Stomach (tissue), 9 donors: ENCODE results near the gene PWP1. TPM values are rescaled to one million over a fixed set of nuclear protein-coding genes. Genes with fewer than 3 reads are reported as not detected.

ENCODE experiments used
- DNase-seq, 2 donors: peaks; one replicate each; pipeline versions ENCODE4 v3.0.0 to v3.0.0-alpha.2; 2013 to 2019
- H3K27ac ChIP-seq, 5 donors: fragments of 200-600 bp in 4 of 5; sonication (generic) in 4 of 5; one replicate each; pipeline ENCODE4 v1.5.1; 2013 to 2019; ENCODE audit warnings: mild to moderate bottlenecking in 1 of 5, moderate library complexity in 1 of 5
- H3K27me3 ChIP-seq, 3 donors: fragments of 200-600 bp; sonication (generic); one replicate each; pipeline ENCODE4 v1.5.1; 2017 to 2019; ENCODE audit warnings: mixed run types in 1 of 3
- H3K36me3 ChIP-seq, 4 donors: fragments of 200-600 bp; sonication (generic); 1 replicate in 3 of 4; 2 replicates in 1 of 4; pipeline ENCODE4 v1.5.1; 2016 to 2019
- H3K4me1 ChIP-seq, 4 donors: fragments of 200-600 bp; sonication (generic); one replicate each; pipeline ENCODE4 v1.5.1; 2016 to 2019
- H3K4me3 ChIP-seq, 4 donors: fragments of 200-600 bp; sonication (generic) in 3 of 4; one replicate each; pipeline ENCODE4 v1.5.1; 2016 to 2019; ENCODE audit warnings: mild to moderate bottlenecking in 1 of 4
- H3K9me3 ChIP-seq, 4 donors: fragments of 200-600 bp; sonication (generic); one replicate each; pipeline ENCODE4 v1.5.1; 2016 to 2019
- CTCF ChIP-seq, 7 experiments: fragments of 450-650 bp in 4 of 7; fragments of 200-600 bp in 3 of 7; sonication (generic) in 3 of 7; IDR thresholded peaks; one replicate each; pipeline ENCODE4 v1.5.1; 2016 to 2019; ENCODE audit warnings: antibody characterized with exemption in 7 of 7, control low read depth in 2 of 7, mild to moderate bottlenecking in 1 of 7
- EP300 ChIP-seq: sonication (generic); formaldehyde crosslinking; IDR thresholded peaks from one replicate; pipeline ENCODE4 v1.6.1; 2017; ENCODE audit warnings: antibody characterized with exemption
- POLR2A ChIP-seq, 4 donors: fragments of 450-650 bp; IDR thresholded peaks; one replicate each; pipeline ENCODE4 v1.6.1; 2016; ENCODE audit warnings: antibody characterized with exemption in 4 of 4, control low read depth in 2 of 4, mild to moderate bottlenecking in 1 of 4, moderate library complexity in 1 of 4
- POLR2AphosphoS5 ChIP-seq, 3 donors: sonication (generic); formaldehyde crosslinking; IDR thresholded peaks; one replicate each; pipeline ENCODE4 v1.6.1; 2016; ENCODE audit warnings: antibody characterized with exemption in 3 of 3
- WGBS, 5 donors: extraction: QIAGEN DNeasy Blood & Tissue Kit in 3 of 5; methylation state at CpG; one replicate each; pipeline versions ENCODE4 v1.1.5 to v1.1.7; 2013 to 2018; 5-methylcytosine and 5-hydroxymethylcytosine counted together
- intact Hi-C: fragments of 100-400 bp; cut with DNase I; formaldehyde crosslinking; loops from one replicate; pipeline ENCODE4 v1.15.1; 2023; ENCODE audit warnings: low total_unique reads
- polyA plus RNA-seq, 3 donors: library from polyadenylated mRNA; stranded (reverse); fragments of 200-250 nt; gene quantifications; one replicate each; pipeline ENCODE4 v1.2.3, GENCODE V29; 2013
- total RNA-seq, 5 donors: library from RNA; depleted of rRNA; stranded (reverse); fragments of >200 nt; gene quantifications; one replicate each; pipeline versions ENCODE4 v1.1.0 to v1.2.3, GENCODE V29; 2014 to 2016
- donor health status: healthy with polysubstance abuse.
- donor health status: Bipolar disorder and iron deficiency.
- donor health status: healthy.

PWP1 gene
- total and polyA plus RNA-seq, 8 donors = 19.4 to 101 (median 41.2) TPM

GRCh38 chr12:107657133-107657532 is 28.5 kb upstream of the PWP1 start:
- Histone ChIP-seq H3K27me3 (peaks cover 0 to 14% (median 0%) of the 10 kb centered on the region in 3 donors), H3K9me3 (no peaks in the 10 kb centered on the region), H3K4me3 (no peak overlapping the region), H3K36me3 (no peaks in the 10 kb centered on the region), H3K4me1 (no peaks in the 10 kb centered on the region), H3K27ac (no peak overlapping the region)
- TF ChIP-seq POLR2A (IDR thresholded peaks at IDR 0.05) = no peak
- TF ChIP-seq CTCF (IDR thresholded peaks at IDR 0.05) = no peak
- no peak for TF ChIP-seq EP300
- TF ChIP-seq POLR2AphosphoS5 (IDR thresholded peaks at IDR 0.05) = no peak
- no peak for DNase-seq
- WGBS, 5 donors = 78 to 89% (median 85%) methylated on average over 4 of the region's 4 CpGs
- intact Hi-C loops = no loop called here

GRCh38 chr12:107657621-107658020 is 28.0 kb upstream of the PWP1 start:
- Histone ChIP-seq H3K36me3 (no peaks in the 10 kb centered on the region), H3K9me3 (no peaks in the 10 kb centered on the region), H3K4me1 (no peaks in the 10 kb centered on the region), H3K27me3 (peaks cover 0 to 13% (median 0%) of the 10 kb centered on the region in 3 donors), H3K4me3 (no peak overlapping the region), H3K27ac (no peak overlapping the region)
- intact Hi-C loops = no loop called here
- DNase-seq = no peak
- TF ChIP-seq POLR2AphosphoS5 (IDR thresholded peaks at IDR 0.05) (no peak), CTCF (IDR thresholded peaks at IDR 0.05) (no peak), EP300 (no peak), POLR2A (IDR thresholded peaks at IDR 0.05) (no peak)
- 68 to 81% (median 75%) methylated on average over 9 of the region's 9 CpGs for WGBS, 5 donors

GRCh38 chr12:107660235-107660634 is 25.4 kb upstream of the PWP1 start:
- TF ChIP-seq CTCF (IDR thresholded peaks at IDR 0.05) (no peak), POLR2AphosphoS5 (IDR thresholded peaks at IDR 0.05) (no peak), EP300 (no peak), POLR2A (IDR thresholded peaks at IDR 0.05) (no peak)
- intact Hi-C loops = no loop called here
- 49 to 75% (median 73%) methylated on average over 8 of the region's 8 CpGs for WGBS, 5 donors
- peaks cover 0 to 33% (median 4%) of the 10 kb centered on the region in 3 donors for H3K27me3 ChIP-seq
- H3K27ac ChIP-seq = no peak overlapping the region
- no peak overlapping the region for H3K4me3 ChIP-seq
- no peak for DNase-seq
- H3K36me3 ChIP-seq = no peaks in the 10 kb centered on the region
- H3K4me1 ChIP-seq = no peaks in the 10 kb centered on the region
- H3K9me3 ChIP-seq = no peaks in the 10 kb centered on the region

- Histone ChIP-seq H3K27ac (no peak overlapping the region), H3K9me3 (no peaks in the 10 kb centered on the region), H3K4me1 (no peaks in the 10 kb centered on the region), H3K27me3 (peaks cover 0 to 40% (median 4%) of the 10 kb centered on the region in 3 donors), H3K4me3 (no peak overlapping the region), H3K36me3 (no peaks in the 10 kb centered on the region)
- intact Hi-C loops = no loop called here
- WGBS, 5 donors = 68 to 75% (median 72%) methylated on average over 12 of the region's 12 CpGs
- no peak for DNase-seq
- TF ChIP-seq EP300 (no peak), POLR2AphosphoS5 (IDR thresholded peaks at IDR 0.05) (no peak), CTCF (IDR thresholded peaks at IDR 0.05) (no peak), POLR2A (IDR thresholded peaks at IDR 0.05) (no peak)
Observed at GRCh38 chr12:107660861-107661415, 24.7 kb upstream of the PWP1 start.
